SK-N-MC (cell line): ENCODE data around the gene CTSZ.

Experiments
- EZH2 ChIP-seq: fragments of 200-600 bp; sonication (generic); IDR thresholded peaks from one replicate; pipeline ENCODE4 v1.6.1; 2017; ENCODE audit warnings: antibody characterized with exemption
- FOXP2 ChIP-seq: optimal IDR thresholded peaks from 2 replicates; pipeline ENCODE3; 2011; ENCODE audit warnings: mild to moderate bottlenecking, moderate library complexity; ENCODE audit not compliant: insufficient read depth; ENCODE audit errors: extremely low read length, control extremely low read depth
- POLR2AphosphoS5 ChIP-seq: IDR thresholded peaks from 2 replicates; pipeline ENCODE4 v1.6.1; 2012; ENCODE audit warnings: mild to moderate bottlenecking, low read depth, low read length, borderline replicate concordance

DNA sequence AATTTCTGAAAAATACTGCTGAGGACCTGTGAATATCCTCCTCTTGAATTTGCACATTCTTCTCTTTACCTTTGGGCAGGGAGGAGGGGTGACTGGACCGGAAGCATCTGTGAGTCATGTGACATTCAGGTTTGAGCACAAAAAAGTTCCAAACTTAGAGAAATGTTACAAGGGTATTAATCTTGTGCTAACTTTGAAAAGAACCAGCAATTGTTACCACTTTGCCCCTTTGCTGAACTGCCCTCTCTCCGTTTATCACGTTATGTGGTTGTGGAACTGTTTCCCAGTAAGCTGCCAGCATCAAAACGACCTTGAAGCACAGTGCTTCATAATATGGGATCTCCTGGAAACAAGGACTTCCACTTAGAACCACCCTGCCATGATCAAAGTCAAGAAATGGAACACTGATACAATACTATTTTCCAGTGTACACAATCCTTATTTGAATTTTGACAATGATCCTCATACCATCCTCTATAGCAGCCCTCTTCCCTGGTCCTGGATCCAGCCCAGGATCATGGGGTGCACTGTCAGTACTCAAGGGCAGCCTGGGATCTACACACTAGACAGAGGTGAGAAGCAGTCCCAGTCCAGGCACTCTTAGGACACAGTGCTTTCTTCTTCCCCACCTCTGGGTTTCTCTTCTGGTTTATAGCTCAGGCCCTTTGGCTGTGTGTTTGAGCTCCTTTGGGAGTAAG is 9.9 kb upstream of the CTSZ start:
- TF ChIP-seq EZH2 (no peak), POLR2AphosphoS5 (no peak), FOXP2 (no peak)
